Neuronal stem cell (in vitro differentiated cells): ENCODE results near the gene SENP8. TPM values are rescaled to one million over a fixed set of nuclear protein-coding genes. Genes with fewer than 3 reads are reported as not detected.
"Not testable (repeated sequence)": the region's sequence is repeated elsewhere in the genome, so short reads cannot be mapped to it uniquely, and the experiment has no call there.

Experiments used
- DNase-seq: peaks from one replicate; pipeline ENCODE4 v3.0.0-alpha.2; 2013; ENCODE audit warnings: low spot score
- H2AFZ ChIP-seq: one replicate; pipeline ENCODE4 v1.6.1; 2013; ENCODE audit warnings: mild to moderate bottlenecking, low read length, inconsistent platforms
- H2AK5ac ChIP-seq: 2 replicates; pipeline ENCODE4 v1.6.1; 2013; ENCODE audit warnings: low read depth, mild to moderate bottlenecking, inconsistent platforms, low read length, moderate library complexity, mixed read lengths
- H2BK120ac ChIP-seq: 2 replicates; pipeline ENCODE4 v1.6.1; 2013; ENCODE audit warnings: low read depth, mild to moderate bottlenecking, inconsistent platforms, low read length, moderate library complexity, mixed read lengths
- H2BK12ac ChIP-seq: one replicate; pipeline ENCODE4 v1.6.1; 2013; ENCODE audit warnings: low read length, inconsistent platforms
- H2BK15ac ChIP-seq: 2 replicates; pipeline ENCODE4 v1.6.1; 2013; ENCODE audit warnings: mild to moderate bottlenecking, low read length, inconsistent platforms, mixed read lengths
- H2BK5ac ChIP-seq: one replicate; pipeline ENCODE4 v1.6.1; 2013; ENCODE audit warnings: inconsistent platforms, mild to moderate bottlenecking, low read length, moderate library complexity
- H3K14ac ChIP-seq: one replicate; pipeline ENCODE4 v1.6.1; 2013; ENCODE audit warnings: low read length, inconsistent platforms
- H3K18ac ChIP-seq: 2 replicates; pipeline ENCODE4 v1.6.1; 2013; ENCODE audit warnings: low read length, inconsistent platforms
- H3K23ac ChIP-seq: 2 replicates; pipeline ENCODE4 v1.6.1; 2013; ENCODE audit warnings: low read depth, mild to moderate bottlenecking, mixed read lengths, low read length, inconsistent platforms; ENCODE audit not compliant: poor library complexity
- H3K27ac ChIP-seq: replicated peaks from 3 replicates; pipeline ENCODE4 v1.5.1; 2013; ENCODE audit warnings: low read length, inconsistent platforms
- H3K27me3 ChIP-seq, 3 experiments: 2 replicates each; pipeline ENCODE4 v1.6.1; 2013; ENCODE audit warnings: low read length in 3 of 3, mild to moderate bottlenecking in 2 of 3, inconsistent platforms in 1 of 3, low read depth in 1 of 3, mixed read lengths in 1 of 3, moderate library complexity in 1 of 3; ENCODE audit not compliant: control insufficient read depth in 3 of 3, insufficient read depth in 3 of 3
- H3K36me3 ChIP-seq, 2 donors: replicated peaks in 1 of 2; 2 replicates each; pipeline ENCODE4 v1.6.1; 2013; ENCODE audit warnings: low read length in 2 of 2; ENCODE audit not compliant: control insufficient read depth in 2 of 2, insufficient read depth in 2 of 2
- H3K4ac ChIP-seq: 2 replicates; pipeline ENCODE4 v1.6.1; 2013; ENCODE audit warnings: inconsistent platforms, mild to moderate bottlenecking, low read length, moderate library complexity
- H3K4me1 ChIP-seq, 2 donors: 1 replicate in 1 of 2; 2 replicates in 1 of 2; pipeline ENCODE4 v1.6.1; 2013; ENCODE audit warnings: low read length in 2 of 2, low read depth in 1 of 2; ENCODE audit not compliant: control insufficient read depth in 2 of 2, insufficient read depth in 1 of 2
- H3K4me2 ChIP-seq: one replicate; pipeline ENCODE4 v1.6.1; 2013; ENCODE audit warnings: mild to moderate bottlenecking, low read length, inconsistent platforms; ENCODE audit not compliant: insufficient read depth, poor library complexity, severe bottlenecking
- H3K4me3 ChIP-seq, 2 donors: 2 replicates each; pipeline ENCODE4 v1.5.1; 2013; ENCODE audit warnings: low read length in 2 of 2, mild to moderate bottlenecking in 2 of 2, inconsistent platforms in 1 of 2, moderate library complexity in 1 of 2
- H3K79me1 ChIP-seq: one replicate; pipeline ENCODE4 v1.6.1; 2013; ENCODE audit warnings: low read depth, mild to moderate bottlenecking, inconsistent platforms, low read length, moderate library complexity
- H3K9ac ChIP-seq: one replicate; pipeline ENCODE4 v1.6.1; 2013; ENCODE audit warnings: mild to moderate bottlenecking, low read depth, low read length, inconsistent platforms; ENCODE audit not compliant: poor library complexity
- H3K9me3 ChIP-seq, 2 donors: replicated peaks in 1 of 2; 2 replicates each; pipeline versions ENCODE3 to v1.6.1; 2013; ENCODE audit warnings: low read length in 2 of 2, mild to moderate bottlenecking in 2 of 2, inconsistent platforms in 1 of 2, low read depth in 1 of 2, mixed read lengths in 1 of 2, moderate library complexity in 1 of 2; ENCODE audit not compliant: control insufficient read depth in 2 of 2, insufficient read depth in 1 of 2
- H4K8ac ChIP-seq: one replicate; pipeline ENCODE4 v1.6.1; 2013; ENCODE audit warnings: low read depth, mild to moderate bottlenecking, inconsistent platforms, low read length, moderate library complexity
- H4K91ac ChIP-seq: one replicate; pipeline ENCODE4 v1.6.1; 2013; ENCODE audit warnings: low read length, low read depth, mild to moderate bottlenecking, inconsistent platforms; ENCODE audit not compliant: poor library complexity
- WGBS, 2 donors: extraction: QIAGEN DNeasy Blood & Tissue Kit; methylation state at CpG; one replicate each; pipeline ENCODE4 v1.1.7; 2013; ENCODE audit warnings: missing lambda C conversion rate in 2 of 2, mixed read lengths in 1 of 2; ENCODE audit not compliant: insufficient read length in 2 of 2, insufficient replicate concordance in 1 of 2; ENCODE audit errors: extremely low coverage in 2 of 2; 5-methylcytosine and 5-hydroxymethylcytosine counted together
- polyA plus RNA-seq, 2 experiments: library from polyadenylated mRNA; stranded (reverse); fragments of 200-250 nt; gene quantifications; one replicate each; pipeline ENCODE4 v1.2.3, GENCODE V29; 2013

The SENP8 gene
- polyA plus RNA-seq (2013, experiment 1 of 2): 5.2 TPM
- polyA plus RNA-seq (2013, experiment 2 of 2): 5.2 TPM

- Histone ChIP-seq H3K27me3 (no peaks in the 10 kb centered on the region), H3K36me3 (no peaks in the 10 kb centered on the region), H4K8ac (peak within 1 kb of the TSS; percentile 58), H2AFZ (peak within 1 kb of the TSS; percentile 96), H3K9me3 (no peaks in the 10 kb centered on the region), H3K14ac (peak within 1 kb of the TSS; percentile 95), H3K4me2 (peak within 1 kb of the TSS; percentile 96), H4K91ac (no peak within 1 kb of the TSS), H2BK15ac (peak within 1 kb of the TSS; percentile 71), H2BK5ac (peak within 1 kb of the TSS; percentile 98), H2BK12ac (peak within 1 kb of the TSS; percentile 18), H3K4ac (peak within 1 kb of the TSS; percentile 60), H3K4me1 (peaks cover 0 to 4% of the 10 kb centered on the region in 2 donors), H3K4me3 (peak within 1 kb of the TSS; percentile 91 to 100), H3K18ac (peak within 1 kb of the TSS; percentile 100), H3K27ac (peak within 1 kb of the TSS; percentile 100), H3K9ac (peak within 1 kb of the TSS; percentile 95), H2BK120ac (no peak within 1 kb of the TSS), H3K23ac (peak within 1 kb of the TSS; percentile 98), H3K79me1 (no peaks in the 10 kb centered on the region), H2AK5ac (no peak within 1 kb of the TSS)
- peak; percentile 98 for DNase-seq
- no CpG with 5 or more reads among the region's 69 CpGs for WGBS, 2 donors
Measured at GRCh38 chr15:72118017-72118978, at the start of gene SENP8, which contains the start of gene MYO9A. TSS of gene SENP8 (plus strand) at chr15:72118403. CDS start at chr15:72139624, 21,221 bp downstream. TSS of gene MYO9A (minus strand) at chr15:72118150. CDS start at chr15:72046563, 71,587 bp downstream.

- H2AFZ ChIP-seq: no peak overlapping the region
- H3K4me1 ChIP-seq: no peaks in the 10 kb centered on the region
- H3K4me3 ChIP-seq: no peak overlapping the region
- H2BK120ac ChIP-seq: no peak overlapping the region
- H3K9me3 ChIP-seq: no peaks in the 10 kb centered on the region
- no peak overlapping the region for H2BK15ac ChIP-seq
- no peak for DNase-seq
- H3K14ac ChIP-seq: no peak overlapping the region
- H3K23ac ChIP-seq: no peak overlapping the region
- H3K18ac ChIP-seq: no peak overlapping the region
- H2BK5ac ChIP-seq: no peak overlapping the region
- no peak overlapping the region for H4K91ac ChIP-seq
- H3K27me3 ChIP-seq: no peaks in the 10 kb centered on the region
- H2BK12ac ChIP-seq: no peak overlapping the region
- no peak overlapping the region for H3K4me2 ChIP-seq
- no peak overlapping the region for H4K8ac ChIP-seq
- no peak overlapping the region for H3K4ac ChIP-seq
- H3K9ac ChIP-seq: no peak overlapping the region
- H3K27ac ChIP-seq: no peak overlapping the region
- no peaks in the 10 kb centered on the region for H3K79me1 ChIP-seq
- H3K36me3 ChIP-seq: no peaks in the 10 kb centered on the region
- H2AK5ac ChIP-seq: no peak overlapping the region
Measured at GRCh38 chr15:72068856-72069255, 49.3 kb upstream of the SENP8 start.

GRCh38 chr15:72070817-72071447, 47.3 kb upstream of the SENP8 start:
- DNase-seq: no peak
- no CpG with 5 or more reads among the region's 1 CpG for WGBS, 2 donors
- H2BK120ac ChIP-seq: no peak overlapping the region

GRCh38 chr15:72071448-72071825, 46.8 kb upstream of the SENP8 start:
- H4K8ac ChIP-seq, H3K9ac ChIP-seq, H2BK5ac ChIP-seq, H4K91ac ChIP-seq, H3K4me2 ChIP-seq, H3K79me1 ChIP-seq, H3K14ac ChIP-seq, H3K4me1 ChIP-seq, H3K27ac ChIP-seq, H3K36me3 ChIP-seq, H3K23ac ChIP-seq, H2BK15ac ChIP-seq, DNase-seq, H3K27me3 ChIP-seq, H2AK5ac ChIP-seq, H3K9me3 ChIP-seq, H2AFZ ChIP-seq, H2BK12ac ChIP-seq, H3K4ac ChIP-seq, H3K4me3 ChIP-seq, H2BK120ac ChIP-seq, H3K18ac ChIP-seq: not testable (repeated sequence)
- no CpG with 5 or more reads among the region's 8 CpGs for WGBS, 2 donors

More at GRCh38 chr15:72070817-72071447, 47.3 kb upstream of the SENP8 start:
- Histone ChIP-seq H4K8ac (no peak overlapping the region), H3K9ac (no peak overlapping the region), H3K9me3 (no peaks in the 10 kb centered on the region), H3K4me3 (no peak overlapping the region), H4K91ac (no peak overlapping the region), H3K36me3 (no peaks in the 10 kb centered on the region), H3K27me3 (no peaks in the 10 kb centered on the region), H3K4me1 (no peaks in the 10 kb centered on the region), H3K23ac (no peak overlapping the region), H3K14ac (no peak overlapping the region), H3K79me1 (no peaks in the 10 kb centered on the region), H3K18ac (no peak overlapping the region), H2BK5ac (no peak overlapping the region), H2BK15ac (no peak overlapping the region), H2AFZ (no peak overlapping the region), H3K27ac (no peak overlapping the region), H3K4ac (no peak overlapping the region), H2AK5ac (no peak overlapping the region), H2BK12ac (no peak overlapping the region), H3K4me2 (no peak overlapping the region)
